ENCODE results near the gene KLF7. TPM values are rescaled to one million over a fixed set of nuclear protein-coding genes. Genes with fewer than 3 reads are reported as not detected.

KLF7 gene
- total RNA-seq, 1 donor from 2014 or later, result 35.8 TPM

GRCh38 chr2:207088276-207088675 is 77.5 kb downstream of the KLF7 start:
- Histone ChIP-seq H3K27ac (no peak overlapping the region), H3K4me1 (peaks cover 9% of the 10 kb centered on the region), H3K9me3 (no peaks in the 10 kb centered on the region), H3K27me3 (no peaks in the 10 kb centered on the region), H3K36me3 (peaks cover 0 to 27% of the 10 kb centered on the region in 2 donors), H3K4me3 (no peak overlapping the region)
- DNase-seq (ENCODE audit: extremely low spot score in 2 of 2), result no peak
- no peak for TF ChIP-seq CTCF (IDR thresholded peaks at IDR 0.05)
- no peak for TF ChIP-seq POLR2A (IDR thresholded peaks at IDR 0.05)
- no peak for TF ChIP-seq POLR2AphosphoS5 (IDR thresholded peaks at IDR 0.05; ENCODE audit: insufficient read depth in 1 of 2, low read depth in 1 of 2)
- intact Hi-C loops (cut with DNase I), result no loop called here

- intact Hi-C loops (cut with DNase I), result no loop called here
- peaks cover 9% of the 10 kb centered on the region for H3K4me1 ChIP-seq
- TF ChIP-seq POLR2AphosphoS5 (IDR thresholded peaks at IDR 0.05; ENCODE audit: insufficient read depth in 1 of 2, low read depth in 1 of 2) (no peak), POLR2A (IDR thresholded peaks at IDR 0.05) (no peak), CTCF (IDR thresholded peaks at IDR 0.05) (no peak)
- DNase-seq (ENCODE audit: extremely low spot score in 2 of 2), result no peak
- peaks cover 0 to 30% of the 10 kb centered on the region in 2 donors for H3K36me3 ChIP-seq
- no peaks in the 10 kb centered on the region for H3K9me3 ChIP-seq
- no peaks in the 10 kb centered on the region for H3K27me3 ChIP-seq
- no peak overlapping the region for H3K27ac ChIP-seq
- no peak overlapping the region for H3K4me3 ChIP-seq
Measured at GRCh38 chr2:207087046-207087902, 78.5 kb downstream of the KLF7 start.

DNA sequence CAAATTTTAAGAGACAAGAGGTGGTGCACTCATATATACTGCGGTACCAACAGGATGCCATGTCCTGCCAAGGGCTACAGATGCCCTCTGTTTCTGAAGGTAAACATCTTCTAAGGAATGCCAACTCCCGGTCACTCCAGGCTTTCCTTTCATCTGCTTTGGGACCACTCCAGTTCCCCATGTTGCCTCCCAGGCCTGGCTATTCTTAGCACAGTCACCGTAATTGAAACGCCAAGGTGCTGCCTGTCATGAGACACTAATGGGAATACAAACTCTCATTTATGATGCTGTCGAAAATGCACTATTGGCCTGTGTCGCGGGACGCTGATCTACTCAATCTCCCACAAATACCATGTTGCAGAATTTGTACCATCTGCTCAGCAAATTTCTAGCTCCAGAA is 79.6 kb downstream of the KLF7 start:
- DNase-seq (ENCODE audit: extremely low spot score in 2 of 2), result no peak
- TF ChIP-seq POLR2AphosphoS5 (IDR thresholded peaks at IDR 0.05; ENCODE audit: insufficient read depth in 1 of 2, low read depth in 1 of 2) (no peak), CTCF (IDR thresholded peaks at IDR 0.05) (no peak), POLR2A (IDR thresholded peaks at IDR 0.05) (no peak)
- H3K27me3 ChIP-seq, result no peaks in the 10 kb centered on the region
- peaks cover 0 to 33% of the 10 kb centered on the region in 2 donors for H3K36me3 ChIP-seq
- intact Hi-C loops (cut with DNase I), result no loop called here
- H3K27ac ChIP-seq, result no peak overlapping the region
- H3K4me1 ChIP-seq, result peaks cover 8% of the 10 kb centered on the region
- H3K9me3 ChIP-seq, result no peaks in the 10 kb centered on the region
- H3K4me3 ChIP-seq, result no peak overlapping the region

GRCh38 chr2:207085110-207085509 is 80.6 kb downstream of the KLF7 start:
- intact Hi-C loops (cut with DNase I), result no loop called here
- Histone ChIP-seq H3K4me1 (no peaks in the 10 kb centered on the region), H3K27me3 (no peaks in the 10 kb centered on the region), H3K9me3 (no peaks in the 10 kb centered on the region), H3K4me3 (no peak overlapping the region), H3K36me3 (peaks cover 0 to 43% of the 10 kb centered on the region in 2 donors), H3K27ac (no peak overlapping the region)
- TF ChIP-seq POLR2AphosphoS5 (IDR thresholded peaks at IDR 0.05; ENCODE audit: insufficient read depth in 1 of 2, low read depth in 1 of 2) (no peak), CTCF (IDR thresholded peaks at IDR 0.05) (no peak), POLR2A (IDR thresholded peaks at IDR 0.05) (no peak)
- DNase-seq (ENCODE audit: extremely low spot score in 2 of 2), result no peak
